Right kidney (tissue), 1 donor: ENCODE data around the gene PARM1.

Experiments used
- DNase-seq: peaks from one replicate; pipeline ENCODE4 v3.0.0-alpha.2; 2016

PARM1 gene

GRCh38 chr4:75081561-75081960 is 148.6 kb downstream of the PARM1 start:
- no peak for DNase-seq

- DNase-seq = no peak
Measured at GRCh38 chr4:75087416-75087815, 154.5 kb downstream of the PARM1 start.

DNA sequence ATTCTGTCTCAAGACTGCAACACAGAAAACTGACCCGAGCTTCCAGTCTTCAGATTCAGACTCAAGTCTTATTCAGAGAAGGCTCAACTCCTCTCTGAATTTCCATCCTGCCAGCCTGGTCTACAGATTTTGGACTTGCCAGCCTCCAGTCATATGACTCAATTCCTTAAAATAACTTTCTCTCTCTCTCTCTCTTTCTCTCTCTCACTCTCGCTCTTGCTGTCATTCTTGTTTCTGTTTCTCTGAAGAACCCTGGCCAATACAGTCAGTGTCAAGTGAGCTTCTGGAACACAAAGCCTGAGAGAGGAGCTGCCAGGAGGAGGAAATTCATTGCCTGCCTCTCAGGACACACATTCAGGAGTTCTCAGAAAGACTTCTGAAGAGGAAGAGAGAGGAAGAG is 154.9 kb downstream of the PARM1 start:
- no peak for DNase-seq

DNA sequence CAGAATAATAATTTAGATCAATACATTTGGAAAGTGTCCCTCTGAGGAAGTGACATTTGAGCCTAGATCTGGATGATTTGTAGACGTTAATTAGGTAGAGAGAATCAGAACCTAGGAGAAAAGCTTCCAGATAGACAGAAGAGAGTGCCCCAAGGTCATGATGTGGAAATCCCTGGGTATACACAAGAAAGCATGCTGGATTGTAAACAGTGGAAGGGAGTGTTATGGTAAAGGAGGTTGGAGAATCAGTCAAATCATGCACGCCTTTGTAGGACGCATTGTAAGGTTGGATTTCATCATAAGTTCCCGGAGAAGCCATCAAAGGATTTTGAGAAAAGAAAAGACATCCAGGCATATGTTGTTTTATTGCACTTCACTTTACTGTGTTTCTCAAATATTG is 156.3 kb downstream of the PARM1 start:
- DNase-seq = no peak

GRCh38 chr4:75099321-75099720 is 166.4 kb downstream of the PARM1 start:
- no peak for DNase-seq
